A549 (cell line): ENCODE data around the gene INF2.

ENCODE experiments used
- BCL3 ChIP-seq: fragments of >200 bp; sonication (Bioruptor Twin); formaldehyde crosslinking; IDR thresholded peaks from 3 replicates; pipeline ENCODE4 v1.6.1; 2016
- CEBPB ChIP-seq, 2 experiments: fragments of >200 bp in 1 of 2; sonication (Bioruptor Twin) in 1 of 2; formaldehyde crosslinking in 1 of 2; IDR thresholded peaks; 2 replicates each; pipeline ENCODE4 v1.6.1; 2012 to 2016
- CTCF ChIP-seq: fragments of >200 bp; sonication (Bioruptor Twin); formaldehyde crosslinking; IDR thresholded peaks from 3 replicates; pipeline ENCODE4 v1.5.1; 2016
- POLR2A ChIP-seq: IDR thresholded peaks from 2 replicates; pipeline ENCODE4 v1.6.1; 2012; ENCODE audit warnings: mild to moderate bottlenecking, low read length
- RAD21 ChIP-seq, 2 experiments: fragments of >200 bp in 1 of 2; sonication (Bioruptor Twin) in 1 of 2; formaldehyde crosslinking in 1 of 2; IDR thresholded peaks in 1 of 2; conservative IDR thresholded peaks in 1 of 2; 2 replicates in 1 of 2; 3 replicates in 1 of 2; pipeline ENCODE4 v1.6.1; 2012 to 2018; ENCODE audit warnings: inconsistent platforms in 1 of 2
- REST ChIP-seq: fragments of 200-600 bp; sonication (generic); IDR thresholded peaks from 2 replicates; pipeline ENCODE4 v1.6.1; 2016; ENCODE audit warnings: antibody characterized with exemption, mild to moderate bottlenecking, moderate library complexity
- RNF2 ChIP-seq: fragments of 200-600 bp; sonication (generic); IDR thresholded peaks from 2 replicates; pipeline ENCODE4 v1.6.1; 2016; ENCODE audit warnings: low read depth, mild to moderate bottlenecking, antibody characterized with exemption, moderate library complexity, borderline replicate concordance

- TF ChIP-seq RAD21 (conservative IDR thresholded peaks at IDR 0.05 in 1 of 2, IDR thresholded peaks at IDR 0.05 in 1 of 2) (no peak), REST (no peak), CTCF (no peak), RNF2 (no peak), POLR2A (no peak), BCL3 (no peak), CEBPB (IDR thresholded peaks at IDR 0.05) (no peak)
Measured at GRCh38 chr14:104643306-104643705, 46.1 kb upstream of the INF2 start.
